Stimulated activated memory B cell treated with anti-CD40 and anti-IgM and Interleukin-4, amounts not matched to agents 10 μg/mL and 1 μg/mL and 100 μg/mL, for 72 hours (primary cell): ENCODE measurements around the gene PRDM10.

Source experiments
- ATAC-seq: fragments of 150-1000 bp; cut with Tn5 transposase; 2 replicates; pipeline ENCODE4 v1.10.0; 2021
- H3K27ac Mint-ChIP-seq: one replicate; pipeline ENCODE4 v1.8.0; 2022; ENCODE audit warnings: mild to moderate bottlenecking, mixed read lengths
- H3K27me3 Mint-ChIP-seq: one replicate; pipeline ENCODE4 v1.8.0; 2022; ENCODE audit warnings: mixed read lengths
- H3K36me3 Mint-ChIP-seq: one replicate; pipeline ENCODE4 v1.8.0; 2022; ENCODE audit warnings: mixed read lengths
- H3K4me1 Mint-ChIP-seq: one replicate; pipeline ENCODE4 v1.8.0; 2022; ENCODE audit warnings: mixed read lengths
- H3K4me3 Mint-ChIP-seq: one replicate; pipeline ENCODE4 v1.8.0; 2022; ENCODE audit warnings: mild to moderate bottlenecking, moderate library complexity, mixed read lengths
- H3K9me3 Mint-ChIP-seq: one replicate; pipeline ENCODE4 v1.8.0; 2022; ENCODE audit warnings: mixed read lengths

Gene PRDM10

GRCh38 chr11:129998905-129999304 is 3.7 kb downstream of the PRDM10 start:
- Mint-ChIP-seq H3K27ac (no peak overlapping the region), H3K27me3 (no peaks in the 10 kb centered on the region), H3K9me3 (no peaks in the 10 kb centered on the region), H3K36me3 (peaks cover 12% of the 10 kb centered on the region), H3K4me1 (peaks cover 21% of the 10 kb centered on the region), H3K4me3 (no peak overlapping the region)
- no peak for ATAC-seq

GRCh38 chr11:129998107-129998506 is 4.5 kb downstream of the PRDM10 start:
- peaks cover 15% of the 10 kb centered on the region for H3K4me1 Mint-ChIP-seq
- no peak overlapping the region for H3K4me3 Mint-ChIP-seq
- H3K27me3 Mint-ChIP-seq, result no peaks in the 10 kb centered on the region
- peaks cover 12% of the 10 kb centered on the region for H3K36me3 Mint-ChIP-seq
- no peak for ATAC-seq
- no peaks in the 10 kb centered on the region for H3K9me3 Mint-ChIP-seq
- no peak overlapping the region for H3K27ac Mint-ChIP-seq

- Mint-ChIP-seq H3K9me3 (no peaks in the 10 kb centered on the region), H3K4me1 (peaks cover 16% of the 10 kb centered on the region), H3K4me3 (no peak overlapping the region), H3K36me3 (peaks cover 12% of the 10 kb centered on the region), H3K27me3 (no peaks in the 10 kb centered on the region), H3K27ac (no peak overlapping the region)
- no peak for ATAC-seq
Observed at GRCh38 chr11:129997513-129997912, 5.1 kb downstream of the PRDM10 start.

DNA sequence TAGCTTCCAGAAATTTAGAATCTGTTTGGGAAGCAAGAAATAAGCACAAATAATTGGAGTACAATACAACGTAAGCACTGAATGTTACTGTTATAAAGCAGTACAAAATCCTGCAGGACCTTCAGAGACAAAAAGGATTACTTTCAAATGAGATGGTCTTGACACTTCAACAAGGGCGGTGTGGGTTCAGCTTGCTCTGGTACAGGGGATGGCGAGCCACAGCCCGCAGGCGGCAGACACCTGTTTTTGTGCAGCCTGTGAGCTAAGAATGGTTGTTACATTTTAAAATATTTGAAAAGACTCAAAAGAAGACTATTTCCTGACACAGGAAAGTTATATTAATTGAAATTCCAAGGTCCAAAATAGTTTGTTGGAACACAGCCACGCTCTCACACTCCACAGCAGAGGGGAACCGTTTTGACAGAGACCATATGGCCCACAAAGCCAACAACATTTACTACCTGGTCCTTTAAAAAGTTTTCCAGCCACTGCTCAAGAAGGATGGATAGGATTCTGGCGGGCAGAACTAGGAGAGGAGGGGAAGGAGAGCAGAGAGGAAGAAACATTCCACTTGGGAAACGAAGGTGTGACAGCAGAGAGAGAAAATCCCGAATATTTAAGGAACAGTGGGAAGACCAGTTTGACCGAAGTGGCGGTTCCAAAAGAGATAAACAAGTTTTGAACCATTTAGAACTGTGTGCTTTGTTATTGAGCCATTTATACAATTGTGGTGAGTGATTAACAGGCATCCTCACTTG is 6.3 kb downstream of the PRDM10 start:
- Mint-ChIP-seq H3K9me3 (no peaks in the 10 kb centered on the region), H3K27me3 (no peaks in the 10 kb centered on the region), H3K4me1 (peaks cover 17% of the 10 kb centered on the region), H3K36me3 (peaks cover 12% of the 10 kb centered on the region), H3K4me3 (no peak overlapping the region), H3K27ac (no peak overlapping the region)
- no peak for ATAC-seq

DNA sequence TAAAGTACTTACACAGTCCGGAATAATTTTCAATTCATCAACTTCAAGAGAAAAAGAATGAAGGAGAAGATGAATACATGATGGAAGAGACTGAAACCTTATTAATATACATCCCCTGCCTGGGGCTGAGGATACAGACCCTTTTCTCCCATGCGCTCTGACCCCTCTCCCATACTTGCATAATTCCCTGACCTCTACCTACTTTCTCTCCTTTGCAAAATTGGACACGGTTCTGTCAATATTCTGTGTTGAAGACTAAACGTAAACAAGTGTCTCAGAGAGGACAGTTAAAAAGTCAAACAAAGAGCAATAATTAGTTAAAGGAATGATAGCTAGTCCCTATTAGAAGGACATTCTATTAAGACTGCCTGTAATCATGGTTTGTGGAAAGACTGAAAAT is 7.5 kb downstream of the PRDM10 start:
- no peak overlapping the region for H3K27ac Mint-ChIP-seq
- no peaks in the 10 kb centered on the region for H3K27me3 Mint-ChIP-seq
- ATAC-seq, result no peak
- no peak overlapping the region for H3K4me3 Mint-ChIP-seq
- H3K4me1 Mint-ChIP-seq, result peaks cover 11% of the 10 kb centered on the region
- H3K36me3 Mint-ChIP-seq, result peaks cover 12% of the 10 kb centered on the region
- no peaks in the 10 kb centered on the region for H3K9me3 Mint-ChIP-seq

GRCh38 chr11:129992161-129992944 is 10.3 kb downstream of the PRDM10 start:
- Mint-ChIP-seq H3K4me1 (peaks cover 5% of the 10 kb centered on the region), H3K27ac (no peak overlapping the region), H3K4me3 (no peak overlapping the region), H3K9me3 (no peaks in the 10 kb centered on the region), H3K27me3 (no peaks in the 10 kb centered on the region), H3K36me3 (peaks cover 12% of the 10 kb centered on the region)
- peak; percentile 39 for ATAC-seq

DNA sequence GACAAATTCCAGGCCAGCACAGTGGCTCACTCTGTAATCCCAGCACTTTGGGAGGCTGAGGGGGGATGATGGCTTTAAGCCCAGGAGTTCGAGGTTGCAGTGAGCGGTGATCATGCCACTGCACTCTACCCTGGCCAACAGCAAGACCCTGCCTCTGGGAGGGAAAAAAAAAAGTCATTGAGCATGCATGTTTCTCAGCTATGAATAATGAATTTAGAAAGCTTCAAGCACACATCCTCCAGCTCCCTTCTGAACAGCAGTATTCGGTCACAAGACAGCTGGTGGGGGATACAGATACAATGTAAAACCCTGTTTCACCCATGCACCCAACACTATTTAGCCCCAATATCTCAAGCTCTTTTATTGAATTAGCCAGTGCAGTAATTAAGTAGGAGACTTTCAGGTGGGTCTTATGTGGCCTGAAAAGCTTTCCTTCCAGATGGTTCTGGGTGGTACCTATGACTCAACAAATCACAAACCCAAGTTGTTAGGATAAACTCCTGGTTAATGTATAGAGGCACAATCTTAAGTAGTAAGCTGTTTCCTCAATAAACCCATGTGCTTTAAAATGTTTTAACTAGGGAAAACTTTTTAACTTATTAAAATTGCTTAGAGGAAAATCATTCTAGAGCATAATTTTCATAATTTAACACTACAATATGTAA is 13.4 kb downstream of the PRDM10 start:
- ATAC-seq, result no peak
- Mint-ChIP-seq H3K27me3 (no peaks in the 10 kb centered on the region), H3K4me1 (peaks cover 5% of the 10 kb centered on the region), H3K36me3 (peaks cover 8% of the 10 kb centered on the region), H3K4me3 (no peak overlapping the region), H3K9me3 (no peaks in the 10 kb centered on the region), H3K27ac (no peak overlapping the region)

DNA sequence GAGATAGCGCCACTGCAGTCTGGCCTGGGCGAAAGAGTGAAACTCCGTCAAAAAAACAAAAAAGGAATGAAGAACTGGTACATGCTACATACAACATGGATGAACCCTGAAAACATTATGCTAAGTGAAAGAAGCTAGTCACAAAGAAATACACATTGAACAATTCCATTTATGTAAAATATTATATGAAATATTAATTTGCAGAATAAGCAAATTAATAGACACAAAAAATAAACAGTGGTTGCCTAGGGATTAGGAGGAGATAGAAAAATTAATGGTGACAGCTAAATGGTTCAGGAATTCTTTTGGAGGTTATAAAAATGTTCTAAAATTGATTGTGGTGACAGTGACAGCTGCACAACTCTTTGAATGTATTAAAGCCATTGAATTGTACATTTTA is 14.7 kb downstream of the PRDM10 start:
- Mint-ChIP-seq H3K4me3 (no peak overlapping the region), H3K27ac (no peak overlapping the region), H3K4me1 (peaks cover 5% of the 10 kb centered on the region), H3K27me3 (no peaks in the 10 kb centered on the region), H3K36me3 (peaks cover 14% of the 10 kb centered on the region), H3K9me3 (no peaks in the 10 kb centered on the region)
- ATAC-seq, result no peak

DNA sequence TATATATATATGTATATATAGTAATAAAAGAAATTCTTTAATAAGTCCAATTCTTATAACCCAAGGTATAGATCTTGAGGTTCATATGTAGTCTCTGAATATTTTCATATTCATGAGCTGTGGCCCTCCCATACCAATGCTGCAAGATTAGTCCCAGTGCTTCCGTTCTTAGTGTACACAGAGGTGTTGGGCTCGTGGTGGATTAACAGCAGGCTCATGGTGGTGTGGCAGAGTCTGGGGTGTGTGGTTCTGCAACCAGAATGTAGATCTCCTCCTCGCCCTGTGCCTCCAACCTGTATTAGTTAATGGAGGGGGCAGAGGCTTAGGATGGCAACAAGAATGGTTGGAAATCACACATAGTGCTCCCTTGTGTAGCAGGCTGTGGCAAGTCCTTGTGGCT is 16.8 kb downstream of the PRDM10 start:
- H3K27me3 Mint-ChIP-seq, result no peaks in the 10 kb centered on the region
- H3K9me3 Mint-ChIP-seq, result no peaks in the 10 kb centered on the region
- H3K36me3 Mint-ChIP-seq, result peaks cover 17% of the 10 kb centered on the region
- no peak overlapping the region for H3K4me3 Mint-ChIP-seq
- H3K4me1 Mint-ChIP-seq, result peaks cover under 1% of the 10 kb centered on the region
- no peak for ATAC-seq
- no peak overlapping the region for H3K27ac Mint-ChIP-seq

GRCh38 chr11:129980086-129980485 is 22.5 kb downstream of the PRDM10 start:
- no peaks in the 10 kb centered on the region for H3K9me3 Mint-ChIP-seq
- peaks cover 19% of the 10 kb centered on the region for H3K4me1 Mint-ChIP-seq
- ATAC-seq, result no peak
- H3K27ac Mint-ChIP-seq, result no peak overlapping the region
- peaks cover 59% of the 10 kb centered on the region for H3K36me3 Mint-ChIP-seq
- no peak overlapping the region for H3K4me3 Mint-ChIP-seq
- H3K27me3 Mint-ChIP-seq, result peaks cover 12% of the 10 kb centered on the region

GRCh38 chr11:129979046-129979605 is 23.5 kb downstream of the PRDM10 start:
- ATAC-seq, result no peak
- peaks cover 59% of the 10 kb centered on the region for H3K36me3 Mint-ChIP-seq
- no peak overlapping the region for H3K4me3 Mint-ChIP-seq
- H3K27ac Mint-ChIP-seq, result no peak overlapping the region
- H3K4me1 Mint-ChIP-seq, result peaks cover 24% of the 10 kb centered on the region
- no peaks in the 10 kb centered on the region for H3K9me3 Mint-ChIP-seq
- peaks cover 19% of the 10 kb centered on the region for H3K27me3 Mint-ChIP-seq

GRCh38 chr11:129978447-129978846 is 24.2 kb downstream of the PRDM10 start:
- Mint-ChIP-seq H3K4me1 (peaks cover 28% of the 10 kb centered on the region), H3K4me3 (no peak overlapping the region), H3K27me3 (peaks cover 23% of the 10 kb centered on the region), H3K9me3 (no peaks in the 10 kb centered on the region), H3K27ac (no peak overlapping the region), H3K36me3 (peaks cover 57% of the 10 kb centered on the region)
- no peak for ATAC-seq

DNA sequence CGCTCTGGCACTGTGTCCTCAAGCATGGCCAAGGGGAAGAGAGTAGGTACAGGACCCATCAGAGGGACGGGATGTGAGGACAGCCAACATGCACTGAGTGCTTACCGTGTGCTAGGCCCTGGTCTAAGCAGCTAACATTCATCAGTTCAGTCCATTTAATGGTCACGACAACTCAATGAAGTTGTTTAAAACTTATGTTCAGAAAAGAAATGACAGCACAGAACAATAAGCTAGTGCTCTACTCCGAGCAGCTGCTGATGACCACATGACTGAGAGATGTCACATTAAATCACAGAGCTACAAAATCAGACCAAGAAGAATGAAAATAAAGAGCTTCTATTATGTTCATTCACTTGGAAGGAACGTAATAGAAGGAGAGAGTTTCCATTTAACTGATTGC is 26.3 kb downstream of the PRDM10 start:
- peaks cover 57% of the 10 kb centered on the region for H3K36me3 Mint-ChIP-seq
- no peak overlapping the region for H3K27ac Mint-ChIP-seq
- ATAC-seq, result no peak
- no peak overlapping the region for H3K4me3 Mint-ChIP-seq
- peaks cover 39% of the 10 kb centered on the region for H3K4me1 Mint-ChIP-seq
- H3K9me3 Mint-ChIP-seq, result no peaks in the 10 kb centered on the region
- H3K27me3 Mint-ChIP-seq, result peaks cover 23% of the 10 kb centered on the region

DNA sequence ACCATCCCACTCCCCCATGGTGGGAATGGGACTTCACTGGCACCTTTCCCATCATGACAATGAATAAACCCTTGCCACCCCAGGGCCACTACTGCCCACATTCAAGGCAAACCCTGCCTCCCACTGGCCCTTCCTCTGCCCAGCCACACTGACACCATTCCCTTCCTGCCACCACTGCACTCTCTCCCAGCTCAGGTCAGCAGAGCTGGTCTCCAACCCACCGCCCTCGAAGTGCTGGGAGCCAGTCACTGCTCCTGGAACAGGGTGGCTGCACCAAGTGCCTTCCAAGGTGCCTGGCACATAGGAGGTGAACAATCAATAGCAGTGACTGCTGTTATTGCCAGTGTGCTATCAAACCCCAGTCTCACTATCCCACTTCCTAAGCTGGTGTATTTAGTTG is 27.1 kb downstream of the PRDM10 start:
- Mint-ChIP-seq H3K36me3 (peaks cover 57% of the 10 kb centered on the region), H3K27ac (no peak overlapping the region), H3K9me3 (no peaks in the 10 kb centered on the region), H3K4me3 (no peak overlapping the region), H3K4me1 (peaks cover 36% of the 10 kb centered on the region), H3K27me3 (peaks cover 23% of the 10 kb centered on the region)
- ATAC-seq, result no peak

GRCh38 chr11:129974672-129975071 is 28.0 kb downstream of the PRDM10 start:
- Mint-ChIP-seq H3K36me3 (peaks cover 60% of the 10 kb centered on the region), H3K4me1 (peaks cover 33% of the 10 kb centered on the region), H3K9me3 (no peaks in the 10 kb centered on the region), H3K4me3 (no peak overlapping the region), H3K27ac (no peak overlapping the region), H3K27me3 (peaks cover 23% of the 10 kb centered on the region)
- ATAC-seq, result no peak
